Caco-2 (cell line): ENCODE measurements around the gene RIN3. TPM values are rescaled to one million over a fixed set of nuclear protein-coding genes. Genes with fewer than 3 reads are reported as not detected.

ENCODE experiments used
- BruUV-seq: library from RNA; stranded (reverse); fragments of 400-500 nt; replicated peaks from 2 replicates; lab custom pipeline; 2021; lab: Mats Ljungman, UMichigan
- CTCF ChIA-PET: fragments of 300-600 bp; sonication (Branson Sonifier 250); formaldehyde crosslinking; loops from one replicate; lab custom pipeline; 2022; ENCODE audit warnings: antibody characterized with exemption; lab: Charles Lee
- POLR2A ChIA-PET: fragments of 300-600 bp; sonication (Branson Sonifier 250); formaldehyde crosslinking; loops from one replicate; lab custom pipeline; 2022; ENCODE audit warnings: antibody characterized with exemption; lab: Charles Lee
- DNase-seq, 2 experiments: peaks; one replicate each; pipeline versions ENCODE4 v3.0.0 to v3.0.0-alpha.2; 2020 to 2022
- H3K27me3 ChIP-seq: replicated peaks from 2 replicates; pipeline ENCODE4 v1.6.0; 2011; ENCODE audit warnings: low read length; ENCODE audit not compliant: control insufficient read depth, insufficient read depth
- H3K36me3 ChIP-seq: 2 replicates; pipeline ENCODE4 v1.5.1; 2011; ENCODE audit warnings: low read length; ENCODE audit not compliant: control insufficient read depth, insufficient read depth
- H3K4me1 ChIP-seq: fragments of 250-450 bp; sonication (Bioruptor Pico); 2 replicates; pipeline ENCODE4 v1.5.1; 2020; ENCODE audit warnings: mild to moderate bottlenecking
- H3K4me3 ChIP-seq: 2 replicates; pipeline ENCODE4 v1.5.1; 2011; ENCODE audit warnings: low read depth, mild to moderate bottlenecking, control low read depth, low read length
- H3K9me3 ChIP-seq: fragments of 250-450 bp; sonication (Bioruptor Pico); 2 replicates; pipeline ENCODE4 v1.5.1; 2020; ENCODE audit warnings: mild to moderate bottlenecking, moderate library complexity
- H3K27ac Mint-ChIP-seq: one replicate; pipeline ENCODE4 v1.8.0; 2022; ENCODE audit warnings: mixed read lengths; ENCODE audit not compliant: unreplicated experiment
- H3K27me3 Mint-ChIP-seq: one replicate; pipeline ENCODE4 v1.8.0; 2022; ENCODE audit warnings: mixed read lengths; ENCODE audit not compliant: insufficient read depth, unreplicated experiment
- H3K36me3 Mint-ChIP-seq: one replicate; pipeline ENCODE4 v1.8.0; 2022; ENCODE audit warnings: mild to moderate bottlenecking, mixed read lengths; ENCODE audit not compliant: insufficient read depth, unreplicated experiment
- H3K4me1 Mint-ChIP-seq: one replicate; pipeline ENCODE4 v1.8.0; 2022; ENCODE audit warnings: low read depth, mixed read lengths; ENCODE audit not compliant: unreplicated experiment
- H3K4me3 Mint-ChIP-seq: one replicate; pipeline ENCODE4 v1.8.0; 2022; ENCODE audit warnings: mild to moderate bottlenecking, moderate library complexity, mixed read lengths; ENCODE audit not compliant: unreplicated experiment
- H3K9me3 Mint-ChIP-seq: one replicate; pipeline ENCODE4 v1.8.0; 2022; ENCODE audit warnings: mixed read lengths; ENCODE audit not compliant: unreplicated experiment
- CTCF ChIP-seq, 2 experiments: fragments of 200-600 bp in 1 of 2; IDR thresholded peaks; 1 replicate in 1 of 2; 2 replicates in 1 of 2; pipeline versions ENCODE4 v1.5.1 to v1.8.0; 2011 to 2022; ENCODE audit warnings: antibody characterized with exemption in 1 of 2, control low read depth in 1 of 2, inconsistent platforms in 1 of 2, low read depth in 1 of 2, low read length in 1 of 2, mild to moderate bottlenecking in 1 of 2, moderate library complexity in 1 of 2; ENCODE audit not compliant: insufficient read depth in 1 of 2, severe bottlenecking in 1 of 2, unreplicated experiment in 1 of 2
- intact Hi-C: fragments of 100-400 bp; cut with micrococcal nuclease; formaldehyde crosslinking; loops from one replicate; pipeline ENCODE4 v1.10.0; 2022; ENCODE audit not compliant: unreplicated experiment
- total RNA-seq: library from RNA; stranded (reverse); gene quantifications from 2 replicates; pipeline ENCODE4 v1.2.3, GENCODE V29; 2022

Gene RIN3
- total RNA-seq, 1 experiment from 2014 or later = 20.7 TPM

GRCh38 chr14:92589213-92589852 is 75.8 kb downstream of the RIN3 start:
- TF ChIP-seq CTCF (IDR thresholded peaks at IDR 0.05; ENCODE audit: insufficient read depth in 1 of 2, low read depth in 1 of 2, low read length in 1 of 2, severe bottlenecking in 1 of 2, unreplicated experiment in 1 of 2) = peak; percentile 41 to 63
- Mint-ChIP-seq H3K4me3 (no peak overlapping the region), H3K27ac (no peak overlapping the region), H3K36me3 (peaks cover 18% of the 10 kb centered on the region), H3K9me3 (no peaks in the 10 kb centered on the region), H3K27me3 (no peaks in the 10 kb centered on the region), H3K4me1 (no peaks in the 10 kb centered on the region)
- POLR2A ChIA-PET = no interaction called here
- Histone ChIP-seq H3K36me3 (no peaks in the 10 kb centered on the region; the same call in 1 of the 2 replicates), H3K27me3 (no peaks in the 10 kb centered on the region), H3K4me3 (no peak overlapping the region), H3K9me3 (no peaks in the 10 kb centered on the region), H3K4me1 (no peaks in the 10 kb centered on the region)
- no TSS peak for BruUV-seq
- DNase-seq = peak in 1 of 2 experiments; percentile 32
- CTCF ChIA-PET = interaction anchor here (0.5 to 1.1 kb wide), 7 partner anchors 11 to 195 kb away, joined by 3 to 8 read pairs (median 3); no protein-coding TSS in a partner anchor
- intact Hi-C loops = loop anchor here (1.0 to 5.0 kb wide), 2 partner anchors 92 to 193 kb away; no protein-coding TSS in a partner anchor

DNA sequence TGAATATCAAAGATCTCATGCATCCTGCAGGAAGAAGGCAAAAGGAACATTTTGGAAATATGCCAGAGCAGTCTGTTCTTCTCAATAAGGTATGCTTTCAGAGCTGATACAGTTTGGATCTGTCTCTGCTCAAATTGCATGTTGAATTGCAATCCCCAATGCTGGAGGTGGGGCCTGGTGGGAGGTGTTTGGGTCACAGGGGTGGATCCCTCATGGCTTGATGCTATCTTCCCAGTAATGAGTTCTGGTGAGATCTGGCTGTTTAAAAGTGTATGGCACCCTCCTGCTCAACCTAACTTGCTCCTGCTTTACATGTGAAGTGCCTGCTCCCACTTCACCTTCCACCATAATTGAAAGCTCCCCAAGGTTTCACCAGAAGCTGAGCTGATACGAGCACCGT is 76.6 kb downstream of the RIN3 start:
- H3K27me3 Mint-ChIP-seq = no peaks in the 10 kb centered on the region
- Histone ChIP-seq H3K27me3 (no peaks in the 10 kb centered on the region), H3K4me1 (no peaks in the 10 kb centered on the region), H3K4me3 (no peak overlapping the region), H3K36me3 (no peaks in the 10 kb centered on the region), H3K9me3 (no peaks in the 10 kb centered on the region)
- BruUV-seq = no TSS peak
- H3K9me3 Mint-ChIP-seq = no peaks in the 10 kb centered on the region
- no peak overlapping the region for H3K4me3 Mint-ChIP-seq
- ChIA-PET CTCF (interaction anchor here (0.9 kb wide), 1 partner anchor 100 kb away, joined by 3 read pairs; no protein-coding TSS in a partner anchor), POLR2A (no interaction called here)
- no peak overlapping the region for H3K27ac Mint-ChIP-seq
- no peak for TF ChIP-seq CTCF (IDR thresholded peaks at IDR 0.05; ENCODE audit: insufficient read depth in 1 of 2, low read depth in 1 of 2, low read length in 1 of 2, severe bottlenecking in 1 of 2, unreplicated experiment in 1 of 2)
- no peaks in the 10 kb centered on the region for H3K4me1 Mint-ChIP-seq
- DNase-seq = no peak
- intact Hi-C loops = no loop called here
- peaks cover 18% of the 10 kb centered on the region for H3K36me3 Mint-ChIP-seq

DNA sequence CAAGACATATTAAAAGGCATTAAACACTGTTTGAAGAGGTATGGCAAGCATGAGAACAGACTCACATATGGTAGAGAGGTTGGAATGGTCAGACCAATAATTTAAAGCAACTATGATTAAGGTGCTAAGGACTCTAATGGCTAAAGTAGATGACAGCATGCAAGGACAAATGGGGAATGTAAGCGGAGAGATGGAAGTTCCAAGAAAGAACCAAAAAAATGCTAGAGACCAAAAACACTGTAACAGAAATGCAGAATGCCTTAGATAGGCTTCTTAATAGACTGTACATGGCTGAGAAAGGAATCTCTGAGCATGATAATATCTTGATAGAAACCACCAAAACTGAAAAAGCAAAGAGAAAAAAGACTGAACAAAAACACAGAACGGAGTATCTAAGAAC is 77.4 kb downstream of the RIN3 start:
- Histone ChIP-seq H3K4me1 (no peaks in the 10 kb centered on the region), H3K9me3 (no peaks in the 10 kb centered on the region), H3K36me3 (no peaks in the 10 kb centered on the region), H3K4me3 (no peak overlapping the region), H3K27me3 (no peaks in the 10 kb centered on the region)
- BruUV-seq = no TSS peak
- no peaks in the 10 kb centered on the region for H3K27me3 Mint-ChIP-seq
- no peak overlapping the region for H3K27ac Mint-ChIP-seq
- no peak for DNase-seq
- TF ChIP-seq CTCF (IDR thresholded peaks at IDR 0.05; ENCODE audit: insufficient read depth in 1 of 2, low read depth in 1 of 2, low read length in 1 of 2, severe bottlenecking in 1 of 2, unreplicated experiment in 1 of 2) = no peak
- H3K4me1 Mint-ChIP-seq = peaks cover 1% of the 10 kb centered on the region
- intact Hi-C loops = no loop called here
- POLR2A ChIA-PET = no interaction called here
- CTCF ChIA-PET = interaction anchor here (0.9 kb wide), 1 partner anchor 99 kb away, joined by 3 read pairs; no protein-coding TSS in a partner anchor
- H3K9me3 Mint-ChIP-seq = no peaks in the 10 kb centered on the region
- no peak overlapping the region for H3K4me3 Mint-ChIP-seq
- peaks cover 18% of the 10 kb centered on the region for H3K36me3 Mint-ChIP-seq
